C4-2B (cell line): ENCODE data around the gene ZNF780B.

ENCODE experiments used
- CTCF ChIP-seq: fragments of 450-650 bp; conservative IDR thresholded peaks from 2 replicates; pipeline ENCODE4 v1.5.1; 2017; ENCODE audit warnings: mild to moderate bottlenecking
- ZFX ChIP-seq: fragments of 450-650 bp; IDR thresholded peaks from 2 replicates; pipeline ENCODE4 v1.6.1; 2017

DNA sequence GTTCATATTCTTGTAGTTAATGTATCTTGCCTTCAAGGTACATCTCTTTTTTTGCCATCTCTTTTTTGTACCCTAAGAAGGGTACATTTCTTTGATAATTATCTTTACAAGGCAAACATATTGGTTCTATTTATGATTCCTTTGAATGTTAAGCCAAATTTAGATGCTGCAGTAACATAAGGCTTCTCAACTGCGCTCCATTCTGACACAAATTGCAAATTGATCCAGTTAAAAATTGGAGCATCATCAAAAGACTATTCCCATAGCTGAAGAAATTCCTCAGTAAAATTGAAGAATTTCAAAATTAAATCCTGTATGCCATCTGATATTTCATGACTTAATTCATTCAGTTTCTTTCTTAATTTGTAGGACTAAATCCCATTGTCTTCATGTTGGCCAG is 37.4 kb upstream of the ZNF780B start:
- TF ChIP-seq CTCF (no peak), ZFX (no peak)
